Vagina (tissue), 2 donors: ENCODE data around the gene PTPRD.

Source experiments
- CTCF ChIP-seq, 3 experiments: fragments of 450-650 bp in 2 of 3; fragments of 200-600 bp in 1 of 3; sonication (generic) in 1 of 3; IDR thresholded peaks; one replicate each; pipeline ENCODE4 v1.5.1; 2017 to 2019; ENCODE audit warnings: antibody characterized with exemption in 3 of 3, mild to moderate bottlenecking in 2 of 3, moderate library complexity in 2 of 3
- POLR2A ChIP-seq, 2 donors: fragments of 450-650 bp; IDR thresholded peaks; one replicate each; pipeline ENCODE4 v1.6.1; 2017; ENCODE audit warnings: antibody characterized with exemption in 2 of 2, mild to moderate bottlenecking in 2 of 2, moderate library complexity in 2 of 2
- POLR2AphosphoS5 ChIP-seq, 2 donors: sonication (generic); formaldehyde crosslinking; IDR thresholded peaks; one replicate each; pipeline ENCODE4 v1.9.0; 2017; ENCODE audit warnings: antibody characterized with exemption in 2 of 2, mild to moderate bottlenecking in 2 of 2, low read depth in 1 of 2; ENCODE audit not compliant: insufficient read depth in 1 of 2

- TF ChIP-seq CTCF (IDR thresholded peaks at IDR 0.05) = no peak
- TF ChIP-seq POLR2AphosphoS5 (IDR thresholded peaks at IDR 0.05; ENCODE audit: insufficient read depth in 1 of 2, low read depth in 1 of 2) = no peak
- no peak for TF ChIP-seq POLR2A (IDR thresholded peaks at IDR 0.05)
Observed at GRCh38 chr9:8916771-8917170, 1696.0 kb downstream of the PTPRD start.
